Measurements from ENCODE around the gene HIVEP3.

- no peak for TF ChIP-seq CTCF (IDR thresholded peaks at IDR 0.05; ENCODE audit: borderline replicate concordance, extremely low read depth, low read length, poor library complexity, severe bottlenecking)
- TF ChIP-seq EZH2 (IDR thresholded peaks at IDR 0.05; ENCODE audit: borderline replicate concordance, low read depth, low read length, severe bottlenecking), result no peak
These were observed 352.3 kb downstream of the HIVEP3 start for GRCh38 chr1:41566274-41566885.

Data from DND-41 (cell line).